HepG2 (cell line): ENCODE data around the gene NVL. TPM values are rescaled to one million over a fixed set of nuclear protein-coding genes. Genes with fewer than 3 reads are reported as not detected.

Experiments used
- KDM5A ChIP-seq: fragments of 200-600 bp; sonication (generic); IDR thresholded peaks from 2 replicates; pipeline ENCODE4 v1.7.0; 2018; ENCODE audit warnings: antibody characterized with exemption, mild to moderate bottlenecking, low read length, borderline replicate concordance
- MTA1 ChIP-seq: sonication (generic); formaldehyde crosslinking; IDR thresholded peaks from 2 replicates; pipeline ENCODE4 v1.4.0; 2020; ENCODE audit warnings: missing genetic modification reagents, mild to moderate bottlenecking, borderline replicate concordance
- NCOR1 ChIP-seq: fragments of 200-600 bp; sonication (generic); IDR thresholded peaks from 2 replicates; pipeline ENCODE4 v1.7.0; 2017; ENCODE audit warnings: antibody characterized with exemption, low read length, borderline replicate concordance
- NFIC ChIP-seq: IDR thresholded peaks from 2 replicates; pipeline ENCODE4 v1.6.1; 2012; ENCODE audit warnings: mild to moderate bottlenecking, low read length, inconsistent platforms
- POLR2G ChIP-seq: fragments of 200-400 bp; formaldehyde crosslinking; IDR thresholded peaks from 2 replicates; pipeline ENCODE4 v1.6.1; 2018; ENCODE audit warnings: mild to moderate bottlenecking, low read depth, low read length, moderate library complexity
- SALL1 ChIP-seq: sonication (generic); formaldehyde crosslinking; IDR thresholded peaks from 2 replicates; pipeline ENCODE4 v1.8.0; 2022; ENCODE audit warnings: mild to moderate bottlenecking, missing genetic modification reagents
- TCF7 ChIP-seq: sonication (generic); IDR thresholded peaks from 2 replicates; pipeline ENCODE4 v1.6.1; 2016; ENCODE audit warnings: antibody characterized with exemption, low read depth
- TOPORS ChIP-seq: sonication (generic); formaldehyde crosslinking; IDR thresholded peaks from 2 replicates; pipeline ENCODE4 v1.8.0; 2023; ENCODE audit warnings: mild to moderate bottlenecking, missing genetic modification reagents
- YY1 ChIP-seq: IDR thresholded peaks from 2 replicates; pipeline ENCODE4 v1.6.1; 2011; ENCODE audit warnings: low read length, low read depth, moderate library complexity, mild to moderate bottlenecking; ENCODE audit not compliant: insufficient read depth, insufficient replicate concordance
- ZBTB7B ChIP-seq: sonication (generic); formaldehyde crosslinking; IDR thresholded peaks from 2 replicates; pipeline ENCODE4 v1.4.0; 2020; ENCODE audit warnings: missing genetic modification reagents
- polyA plus RNA-seq, 8 experiments: library from polyadenylated mRNA; depleted of rRNA in 3 of 8; stranded (reverse) in 7 of 8; unstranded in 1 of 8; fragments of >200 nt; fragmentation: Illumina TruSeq in 4 of 8; extraction: Trizol in 4 of 8; gene quantifications; 2 replicates each; pipeline versions ENCODE4 v1.2.1 to v1.2.3, GENCODE V29; 2011 to 2016; ENCODE audit warnings: low read depth in 4 of 8, missing spikeins in 1 of 8, mixed read lengths in 1 of 8; ENCODE audit not compliant: insufficient read depth in 1 of 8
- total RNA-seq, 5 experiments: library from RNA; depleted of rRNA; stranded (reverse); fragments of >200 nt; fragmentation: Illumina TruSeq; extraction: Trizol; gene quantifications; 2 replicates each; pipeline ENCODE4 v1.2.3, GENCODE V29; 2016; ENCODE audit warnings: low read depth in 1 of 5
- TF ChIP-seq, protein P1 (sequence below): sonication (generic); formaldehyde crosslinking; IDR thresholded peaks from 2 replicates; pipeline ENCODE4 v1.4.0; 2020; ENCODE audit warnings: missing genetic modification reagents, borderline replicate concordance
- TF ChIP-seq, protein P2 (sequence below): sonication (generic); formaldehyde crosslinking; IDR thresholded peaks from 2 replicates; pipeline ENCODE4 v1.8.0; 2022; ENCODE audit warnings: low read depth, missing genetic modification reagents
- TF ChIP-seq, protein P3 (sequence below): sonication (generic); formaldehyde crosslinking; IDR thresholded peaks from 2 replicates; pipeline ENCODE4 v1.8.0; 2022; ENCODE audit warnings: mild to moderate bottlenecking, missing genetic modification reagents, moderate library complexity
- TF ChIP-seq, protein P4 (sequence below): sonication (generic); formaldehyde crosslinking; IDR thresholded peaks from 2 replicates; pipeline ENCODE4 v1.8.0; 2022; ENCODE audit warnings: mild to moderate bottlenecking, missing genetic modification reagents; ENCODE audit not compliant: insufficient replicate concordance
- TF ChIP-seq, protein P5 (sequence below): sonication (generic); formaldehyde crosslinking; IDR thresholded peaks from 2 replicates; pipeline ENCODE4 v1.5.1; 2020; ENCODE audit warnings: mild to moderate bottlenecking, missing genetic modification reagents, moderate library complexity

NVL gene
- total and polyA plus RNA-seq, 2 of the 13 experiments (the other 11 are each of a cell fraction or from before 2014, with no cell fraction given), result 8.3 to 21.0 TPM

DNA sequence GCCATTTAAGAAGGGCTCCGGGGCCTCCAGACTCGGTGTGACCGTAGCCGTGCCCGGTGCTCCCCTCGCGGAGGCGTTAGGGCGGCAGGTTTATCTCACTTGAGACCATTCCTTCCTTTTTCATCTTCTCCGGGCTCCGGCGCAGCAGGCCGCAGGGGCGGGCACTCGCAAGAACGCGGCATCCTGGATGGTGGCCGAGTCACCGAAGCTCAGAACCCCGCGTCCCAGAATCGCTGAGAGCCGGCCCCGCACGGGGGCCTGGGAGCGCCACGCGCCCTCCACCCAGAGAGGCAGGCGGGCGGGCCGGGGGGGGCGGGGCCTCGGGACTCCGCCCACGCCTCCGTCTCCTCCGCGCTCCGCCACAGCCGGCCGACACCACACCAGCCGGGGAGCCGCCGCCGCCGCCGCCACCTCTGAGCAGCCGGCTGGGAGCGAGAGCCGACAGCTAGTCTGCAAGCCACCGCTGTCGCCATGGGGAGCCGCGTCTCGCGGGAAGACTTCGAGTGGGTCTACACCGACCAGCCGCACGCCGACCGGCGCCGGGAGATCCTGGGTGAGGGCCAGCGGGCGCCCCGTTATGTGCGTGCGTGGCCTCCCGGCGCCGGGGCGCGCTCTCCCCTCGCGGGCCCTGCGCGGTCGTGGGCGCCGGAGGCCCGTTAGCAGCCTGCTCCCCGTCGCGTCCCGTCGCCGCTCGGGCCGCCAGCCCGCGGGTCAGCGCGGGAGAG is 146.9 kb downstream of the NVL start, which contains the start of gene DEGS1 (continued):
- TF ChIP-seq ZBTB7B (CRISPR knock-in tag), result peak; percentile 70; the same call in 1 of the 2 replicates
- TF ChIP-seq, protein P1, sequence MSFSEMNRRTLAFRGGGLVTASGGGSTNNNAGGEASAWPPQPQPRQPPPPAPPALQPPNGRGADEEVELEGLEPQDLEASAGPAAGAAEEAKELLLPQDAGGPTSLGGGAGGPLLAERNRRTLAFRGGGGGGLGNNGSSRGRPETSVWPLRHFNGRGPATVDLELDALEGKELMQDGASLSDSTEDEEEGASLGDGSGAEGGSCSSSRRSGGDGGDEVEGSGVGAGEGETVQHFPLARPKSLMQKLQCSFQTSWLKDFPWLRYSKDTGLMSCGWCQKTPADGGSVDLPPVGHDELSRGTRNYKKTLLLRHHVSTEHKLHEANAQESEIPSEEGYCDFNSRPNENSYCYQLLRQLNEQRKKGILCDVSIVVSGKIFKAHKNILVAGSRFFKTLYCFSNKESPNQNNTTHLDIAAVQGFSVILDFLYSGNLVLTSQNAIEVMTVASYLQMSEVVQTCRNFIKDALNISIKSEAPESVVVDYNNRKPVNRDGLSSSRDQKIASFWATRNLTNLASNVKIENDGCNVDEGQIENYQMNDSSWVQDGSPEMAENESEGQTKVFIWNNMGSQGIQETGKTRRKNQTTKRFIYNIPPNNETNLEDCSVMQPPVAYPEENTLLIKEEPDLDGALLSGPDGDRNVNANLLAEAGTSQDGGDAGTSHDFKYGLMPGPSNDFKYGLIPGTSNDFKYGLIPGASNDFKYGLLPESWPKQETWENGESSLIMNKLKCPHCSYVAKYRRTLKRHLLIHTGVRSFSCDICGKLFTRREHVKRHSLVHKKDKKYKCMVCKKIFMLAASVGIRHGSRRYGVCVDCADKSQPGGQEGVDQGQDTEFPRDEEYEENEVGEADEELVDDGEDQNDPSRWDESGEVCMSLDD (CRISPR knock-in tag), result 0 out of 2 replicates have a peak, but pooled peaks have one; percentile 35
- TF ChIP-seq, protein P2, sequence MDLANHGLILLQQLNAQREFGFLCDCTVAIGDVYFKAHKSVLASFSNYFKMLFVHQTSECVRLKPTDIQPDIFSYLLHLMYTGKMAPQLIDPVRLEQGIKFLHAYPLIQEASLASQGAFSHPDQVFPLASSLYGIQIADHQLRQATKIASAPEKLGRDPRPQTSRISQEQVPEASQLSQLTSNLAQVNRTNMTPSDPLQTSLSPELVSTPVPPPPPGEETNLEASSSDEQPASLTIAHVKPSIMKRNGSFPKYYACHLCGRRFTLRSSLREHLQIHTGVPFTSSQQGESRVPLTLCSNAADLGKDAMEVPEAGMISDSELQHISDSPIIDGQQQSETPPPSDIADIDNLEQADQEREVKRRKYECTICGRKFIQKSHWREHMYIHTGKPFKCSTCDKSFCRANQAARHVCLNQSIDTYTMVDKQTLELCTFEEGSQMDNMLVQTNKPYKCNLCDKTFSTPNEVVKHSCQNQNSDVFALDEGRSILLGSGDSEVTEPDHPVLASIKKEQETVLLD, result 0 out of 2 replicates have a peak, but pooled peaks have one; percentile 39
- peak; percentile 73 for TF ChIP-seq POLR2G
- no peak for TF ChIP-seq NFIC
- peak; percentile 51; the same call in 1 of the 2 replicates for TF ChIP-seq MTA1 (CRISPR knock-in tag)
- TF ChIP-seq, protein P3, sequence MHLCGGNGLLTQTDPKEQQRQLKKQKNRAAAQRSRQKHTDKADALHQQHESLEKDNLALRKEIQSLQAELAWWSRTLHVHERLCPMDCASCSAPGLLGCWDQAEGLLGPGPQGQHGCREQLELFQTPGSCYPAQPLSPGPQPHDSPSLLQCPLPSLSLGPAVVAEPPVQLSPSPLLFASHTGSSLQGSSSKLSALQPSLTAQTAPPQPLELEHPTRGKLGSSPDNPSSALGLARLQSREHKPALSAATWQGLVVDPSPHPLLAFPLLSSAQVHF (CRISPR knock-in tag), result 0 out of 2 replicates have a peak, but pooled peaks have one; percentile 16
- peak; percentile 45; the same call in 1 of the 2 replicates for TF ChIP-seq KDM5A
- no peak for TF ChIP-seq NCOR1
- peak; percentile 44 for TF ChIP-seq YY1
- TF ChIP-seq SALL1 (CRISPR knock-in tag), result peak; percentile 79
- peak; percentile 88; the same call in 1 of the 2 replicates for TF ChIP-seq TOPORS (CRISPR knock-in tag)
- TF ChIP-seq TCF7, result no peak
- TF ChIP-seq, protein P4, sequence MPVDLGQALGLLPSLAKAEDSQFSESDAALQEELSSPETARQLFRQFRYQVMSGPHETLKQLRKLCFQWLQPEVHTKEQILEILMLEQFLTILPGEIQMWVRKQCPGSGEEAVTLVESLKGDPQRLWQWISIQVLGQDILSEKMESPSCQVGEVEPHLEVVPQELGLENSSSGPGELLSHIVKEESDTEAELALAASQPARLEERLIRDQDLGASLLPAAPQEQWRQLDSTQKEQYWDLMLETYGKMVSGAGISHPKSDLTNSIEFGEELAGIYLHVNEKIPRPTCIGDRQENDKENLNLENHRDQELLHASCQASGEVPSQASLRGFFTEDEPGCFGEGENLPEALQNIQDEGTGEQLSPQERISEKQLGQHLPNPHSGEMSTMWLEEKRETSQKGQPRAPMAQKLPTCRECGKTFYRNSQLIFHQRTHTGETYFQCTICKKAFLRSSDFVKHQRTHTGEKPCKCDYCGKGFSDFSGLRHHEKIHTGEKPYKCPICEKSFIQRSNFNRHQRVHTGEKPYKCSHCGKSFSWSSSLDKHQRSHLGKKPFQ (CRISPR knock-in tag), result peak; percentile 31
- TF ChIP-seq, protein P5, sequence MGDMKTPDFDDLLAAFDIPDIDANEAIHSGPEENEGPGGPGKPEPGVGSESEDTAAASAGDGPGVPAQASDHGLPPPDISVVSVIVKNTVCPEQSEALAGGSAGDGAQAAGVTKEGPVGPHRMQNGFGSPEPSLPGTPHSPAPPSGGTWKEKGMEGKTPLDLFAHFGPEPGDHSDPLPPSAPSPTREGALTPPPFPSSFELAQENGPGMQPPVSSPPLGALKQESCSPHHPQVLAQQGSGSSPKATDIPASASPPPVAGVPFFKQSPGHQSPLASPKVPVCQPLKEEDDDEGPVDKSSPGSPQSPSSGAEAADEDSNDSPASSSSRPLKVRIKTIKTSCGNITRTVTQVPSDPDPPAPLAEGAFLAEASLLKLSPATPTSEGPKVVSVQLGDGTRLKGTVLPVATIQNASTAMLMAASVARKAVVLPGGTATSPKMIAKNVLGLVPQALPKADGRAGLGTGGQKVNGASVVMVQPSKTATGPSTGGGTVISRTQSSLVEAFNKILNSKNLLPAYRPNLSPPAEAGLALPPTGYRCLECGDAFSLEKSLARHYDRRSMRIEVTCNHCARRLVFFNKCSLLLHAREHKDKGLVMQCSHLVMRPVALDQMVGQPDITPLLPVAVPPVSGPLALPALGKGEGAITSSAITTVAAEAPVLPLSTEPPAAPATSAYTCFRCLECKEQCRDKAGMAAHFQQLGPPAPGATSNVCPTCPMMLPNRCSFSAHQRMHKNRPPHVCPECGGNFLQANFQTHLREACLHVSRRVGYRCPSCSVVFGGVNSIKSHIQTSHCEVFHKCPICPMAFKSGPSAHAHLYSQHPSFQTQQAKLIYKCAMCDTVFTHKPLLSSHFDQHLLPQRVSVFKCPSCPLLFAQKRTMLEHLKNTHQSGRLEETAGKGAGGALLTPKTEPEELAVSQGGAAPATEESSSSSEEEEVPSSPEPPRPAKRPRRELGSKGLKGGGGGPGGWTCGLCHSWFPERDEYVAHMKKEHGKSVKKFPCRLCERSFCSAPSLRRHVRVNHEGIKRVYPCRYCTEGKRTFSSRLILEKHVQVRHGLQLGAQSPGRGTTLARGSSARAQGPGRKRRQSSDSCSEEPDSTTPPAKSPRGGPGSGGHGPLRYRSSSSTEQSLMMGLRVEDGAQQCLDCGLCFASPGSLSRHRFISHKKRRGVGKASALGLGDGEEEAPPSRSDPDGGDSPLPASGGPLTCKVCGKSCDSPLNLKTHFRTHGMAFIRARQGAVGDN (CRISPR knock-in tag), result peak; percentile 80
